Cortex of kidney (tissue), 1 donor: Measurements from ENCODE around the gene ARSB.
"Not testable (repeated sequence)": the region's sequence is repeated elsewhere in the genome, so short reads cannot be mapped to it uniquely, and the experiment has no call there.

Source experiments
- DNase-seq: peaks from one replicate; lab custom pipeline; 2025; lab: John Stamatoyannopoulos, UW

Gene ARSB

GRCh38 chr5:78899922-78900362, 85.2 kb downstream of the ARSB start:
- no peak for DNase-seq

- DNase-seq = no peak
Observed at GRCh38 chr5:78896132-78896531, 89.0 kb downstream of the ARSB start.

GRCh38 chr5:78895616-78896015, 89.5 kb downstream of the ARSB start:
- no peak for DNase-seq

- no peak for DNase-seq
Observed at GRCh38 chr5:78893940-78894677, 91.0 kb downstream of the ARSB start.

GRCh38 chr5:78890667-78891379, 94.3 kb downstream of the ARSB start:
- no peak for DNase-seq

- no peak for DNase-seq
Observed at GRCh38 chr5:78889369-78890140, 95.6 kb downstream of the ARSB start.

- no peak for DNase-seq
Observed at GRCh38 chr5:78888580-78889368, 96.3 kb downstream of the ARSB start.

- DNase-seq = no peak
Observed at GRCh38 chr5:78887384-78888118, 97.6 kb downstream of the ARSB start.

GRCh38 chr5:78886341-78887230, 98.5 kb downstream of the ARSB start:
- no peak for DNase-seq

GRCh38 chr5:78881884-78882283, 103.2 kb downstream of the ARSB start:
- DNase-seq = no peak

GRCh38 chr5:78879516-78879915, 105.6 kb downstream of the ARSB start:
- DNase-seq = no peak

GRCh38 chr5:78866076-78866475, 119.0 kb downstream of the ARSB start:
- not testable (repeated sequence) for DNase-seq

GRCh38 chr5:78858364-78858763, 126.7 kb downstream of the ARSB start:
- DNase-seq = no peak

GRCh38 chr5:78855026-78855425, 130.1 kb downstream of the ARSB start:
- DNase-seq = no peak

GRCh38 chr5:78851891-78852290, 133.2 kb downstream of the ARSB start:
- DNase-seq = not testable (repeated sequence)

- DNase-seq = no peak
Observed at GRCh38 chr5:78845470-78845869, 139.6 kb downstream of the ARSB start.

- DNase-seq = no peak
Observed at GRCh38 chr5:78843436-78843835, 141.7 kb downstream of the ARSB start.

- no peak for DNase-seq
Observed at GRCh38 chr5:78841767-78842166, 143.3 kb downstream of the ARSB start.

- DNase-seq = no peak
Observed at GRCh38 chr5:78838753-78839152, 146.4 kb downstream of the ARSB start.

GRCh38 chr5:78837836-78838235, 147.3 kb downstream of the ARSB start:
- DNase-seq = no peak
